ENCODE data around the gene PLA2G15. TPM values are rescaled to one million over a fixed set of nuclear protein-coding genes. Genes with fewer than 3 reads are reported as not detected.

PLA2G15 gene
- total RNA-seq, 2 donors from 2014 or later, result 15.7 to 39.5 TPM

- Histone ChIP-seq H3K27ac (no peak overlapping the region), H3K27me3 (replicated peaks; ENCODE audit: insufficient read depth) (no peaks in the 10 kb centered on the region), H3K4me3 (no peak overlapping the region), H3K4me1 (replicated peaks) (peaks cover 2% of the 10 kb centered on the region), H3K9me3 (no peaks in the 10 kb centered on the region), H3K36me3 (no peaks in the 10 kb centered on the region)
- WGBS, result 85% methylated on average over 4 of the region's 4 CpGs
- peak; percentile 20 for DNase-seq (ENCODE audit: low spot score)
- TF ChIP-seq CTCF (IDR thresholded peaks at IDR 0.05) (no peak), POLR2A (IDR thresholded peaks at IDR 0.05) (no peak), POLR2AphosphoS5 (IDR thresholded peaks at IDR 0.05) (no peak)
- intact Hi-C loops (cut with DNase I), result no loop called here
Observed at GRCh38 chr16:68272507-68273209, 27.5 kb downstream of the PLA2G15 start.

GRCh38 chr16:68273459-68273858 is 28.3 kb downstream of the PLA2G15 start:
- H3K27me3 ChIP-seq (replicated peaks; ENCODE audit: insufficient read depth), result no peaks in the 10 kb centered on the region
- WGBS, result 84% methylated on average over 5 of the region's 5 CpGs
- no peak overlapping the region for H3K4me3 ChIP-seq
- no peaks in the 10 kb centered on the region for H3K36me3 ChIP-seq
- no peak overlapping the region for H3K27ac ChIP-seq
- H3K9me3 ChIP-seq, result no peaks in the 10 kb centered on the region
- peaks cover 2% of the 10 kb centered on the region for H3K4me1 ChIP-seq (replicated peaks)
- intact Hi-C loops (cut with DNase I), result no loop called here
- TF ChIP-seq CTCF (IDR thresholded peaks at IDR 0.05), result no peak
- TF ChIP-seq POLR2AphosphoS5 (IDR thresholded peaks at IDR 0.05), result no peak
- no peak for TF ChIP-seq POLR2A (IDR thresholded peaks at IDR 0.05)
- no peak for DNase-seq (ENCODE audit: low spot score)

GRCh38 chr16:68273896-68274295 is 28.7 kb downstream of the PLA2G15 start:
- 92% methylated on average over 8 of the region's 8 CpGs for WGBS
- H3K27me3 ChIP-seq (replicated peaks; ENCODE audit: insufficient read depth), result no peaks in the 10 kb centered on the region
- H3K9me3 ChIP-seq, result no peaks in the 10 kb centered on the region
- H3K27ac ChIP-seq, result no peak overlapping the region
- intact Hi-C loops (cut with DNase I), result no loop called here
- no peaks in the 10 kb centered on the region for H3K36me3 ChIP-seq
- no peak overlapping the region for H3K4me3 ChIP-seq
- peaks cover 2% of the 10 kb centered on the region for H3K4me1 ChIP-seq (replicated peaks)
- no peak for DNase-seq (ENCODE audit: low spot score)
- no peak for TF ChIP-seq POLR2A (IDR thresholded peaks at IDR 0.05)
- TF ChIP-seq CTCF (IDR thresholded peaks at IDR 0.05), result no peak
- no peak for TF ChIP-seq POLR2AphosphoS5 (IDR thresholded peaks at IDR 0.05)

- Histone ChIP-seq H3K9me3 (no peaks in the 10 kb centered on the region), H3K36me3 (no peaks in the 10 kb centered on the region), H3K4me3 (no peak overlapping the region), H3K27ac (no peak overlapping the region), H3K27me3 (replicated peaks; ENCODE audit: insufficient read depth) (no peaks in the 10 kb centered on the region), H3K4me1 (replicated peaks) (peaks cover 2% of the 10 kb centered on the region)
- WGBS, result 89% methylated on average over 4 of the region's 4 CpGs
- intact Hi-C loops (cut with DNase I), result no loop called here
- TF ChIP-seq CTCF (IDR thresholded peaks at IDR 0.05), result no peak
- no peak for TF ChIP-seq POLR2A (IDR thresholded peaks at IDR 0.05)
- no peak for TF ChIP-seq POLR2AphosphoS5 (IDR thresholded peaks at IDR 0.05)
- no peak for DNase-seq (ENCODE audit: low spot score)
Observed at GRCh38 chr16:68274441-68274840, 29.3 kb downstream of the PLA2G15 start.

GRCh38 chr16:68275611-68276191 is 30.5 kb downstream of the PLA2G15 start:
- intact Hi-C loops (cut with DNase I), result no loop called here
- Histone ChIP-seq H3K36me3 (no peaks in the 10 kb centered on the region), H3K4me1 (replicated peaks) (peaks cover 2% of the 10 kb centered on the region), H3K4me3 (no peak overlapping the region), H3K27me3 (replicated peaks; ENCODE audit: insufficient read depth) (no peaks in the 10 kb centered on the region), H3K9me3 (no peaks in the 10 kb centered on the region), H3K27ac (peak overlapping the region; percentile 68 to 75)
- 21% methylated on average over 4 of the region's 4 CpGs for WGBS
- peak; percentile 65 for DNase-seq (ENCODE audit: low spot score)
- TF ChIP-seq POLR2AphosphoS5 (IDR thresholded peaks at IDR 0.05) (peak; percentile 51), CTCF (IDR thresholded peaks at IDR 0.05) (no peak)
